Hepatocyte (in vitro differentiated cells): Measurements from ENCODE around the gene CAMK1. TPM values are rescaled to one million over a fixed set of nuclear protein-coding genes. Genes with fewer than 3 reads are reported as not detected.

Experiments used
- DNase-seq: peaks from one replicate; pipeline ENCODE4 v3.0.0-alpha.2; 2016; ENCODE audit warnings: low spot score
- H2AFZ ChIP-seq: fragments of 200-600 bp; sonication (generic); 2 replicates; pipeline ENCODE4 v1.6.0; 2016; ENCODE audit warnings: antibody characterized with exemption, mild to moderate bottlenecking
- H3K27ac ChIP-seq: fragments of 200-600 bp; sonication (generic); 2 replicates; pipeline ENCODE4 v1.5.1; 2016; ENCODE audit warnings: mild to moderate bottlenecking
- H3K27me3 ChIP-seq: fragments of 200-600 bp; sonication (generic); 2 replicates; pipeline ENCODE4 v1.6.1; 2016
- H3K36me3 ChIP-seq: fragments of 200-600 bp; sonication (generic); replicated peaks from 2 replicates; pipeline ENCODE4 v1.5.1; 2016; ENCODE audit warnings: low read depth; ENCODE audit not compliant: insufficient read depth
- H3K4me1 ChIP-seq: fragments of 200-600 bp; sonication (generic); 2 replicates; pipeline ENCODE4 v1.5.1; 2016; ENCODE audit warnings: mild to moderate bottlenecking, moderate library complexity; ENCODE audit not compliant: insufficient read depth
- H3K4me2 ChIP-seq: fragments of 200-600 bp; sonication (generic); 2 replicates; pipeline ENCODE4 v1.6.0; 2016
- H3K4me3 ChIP-seq: fragments of 200-600 bp; sonication (generic); 2 replicates; pipeline ENCODE4 v1.5.1; 2016; ENCODE audit warnings: mild to moderate bottlenecking
- H3K79me2 ChIP-seq: fragments of 200-600 bp; sonication (generic); 2 replicates; pipeline ENCODE4 v1.6.0; 2017; ENCODE audit warnings: mild to moderate bottlenecking
- H3K9me2 ChIP-seq: fragments of 200-600 bp; sonication (generic); replicated peaks from 2 replicates; pipeline ENCODE4 v1.6.0; 2017; ENCODE audit warnings: mild to moderate bottlenecking; ENCODE audit not compliant: insufficient read depth
- H3K9me3 ChIP-seq: fragments of 200-600 bp; sonication (generic); 2 replicates; pipeline ENCODE4 v1.5.1; 2016; ENCODE audit warnings: low read depth, mild to moderate bottlenecking
- H4K20me1 ChIP-seq: fragments of 200-600 bp; sonication (generic); 2 replicates; pipeline ENCODE4 v1.6.0; 2016; ENCODE audit warnings: mild to moderate bottlenecking; ENCODE audit not compliant: insufficient read depth, poor library complexity, severe bottlenecking
- CTCF ChIP-seq: fragments of 200-600 bp; sonication (generic); IDR thresholded peaks from 2 replicates; pipeline ENCODE4 v1.5.1; 2016; ENCODE audit warnings: antibody characterized with exemption, mild to moderate bottlenecking; ENCODE audit not compliant: poor library complexity
- EZH2 ChIP-seq: fragments of 200-600 bp; sonication (generic); IDR thresholded peaks from 2 replicates; pipeline ENCODE4 v1.6.1; 2016; ENCODE audit warnings: antibody characterized with exemption, mild to moderate bottlenecking, borderline replicate concordance
- EZH2phosphoT487 ChIP-seq: fragments of 200-600 bp; sonication (generic); IDR thresholded peaks from one replicate; pipeline ENCODE4 v1.6.1; 2018; ENCODE audit warnings: antibody characterized with exemption, mild to moderate bottlenecking, low read depth, moderate library complexity; ENCODE audit not compliant: unreplicated experiment, severe bottlenecking
- WGBS: methylation state at CpG from one replicate; pipeline ENCODE4 v1.1.6; 2016; ENCODE audit warnings: low lambda C conversion rate; ENCODE audit errors: missing lambda C conversion rate; 5-methylcytosine and 5-hydroxymethylcytosine counted together
- polyA plus RNA-seq: library from polyadenylated mRNA; unstranded; fragments of >200 nt; fragmentation: Nextera tagmentation; extraction: Ambion mirVana; gene quantifications from 2 replicates; pipeline ENCODE4 v1.2.1, GENCODE V29; 2016
- total RNA-seq: library from RNA; depleted of rRNA; stranded (reverse); fragments of >200 nt; gene quantifications from 2 replicates; pipeline ENCODE4 v1.2.3, GENCODE V29; 2014

The CAMK1 gene
- total and polyA plus RNA-seq, 2 experiments from 2014 or later = 9.7 to 16.1 TPM

GRCh38 chr3:9736831-9737230 lies 32.9 kb downstream of the CAMK1 start:
- no peak overlapping the region for H3K27ac ChIP-seq
- no peak overlapping the region for H3K4me3 ChIP-seq
- peaks cover 15% of the 10 kb centered on the region for H4K20me1 ChIP-seq
- TF ChIP-seq EZH2 (no peak), CTCF (no peak), EZH2phosphoT487 (no peak)
- WGBS = 96% methylated on average over 2 of the region's 2 CpGs
- no peak for DNase-seq
- H3K4me2 ChIP-seq = no peak overlapping the region
- no peaks in the 10 kb centered on the region for H3K36me3 ChIP-seq
- no peaks in the 10 kb centered on the region for H3K9me3 ChIP-seq
- no peak overlapping the region for H2AFZ ChIP-seq
- no peaks in the 10 kb centered on the region for H3K27me3 ChIP-seq
- peaks cover 40% of the 10 kb centered on the region for H3K79me2 ChIP-seq
- peaks cover 12% of the 10 kb centered on the region for H3K4me1 ChIP-seq
- H3K9me2 ChIP-seq = no peaks in the 10 kb centered on the region

- H3K9me2 ChIP-seq = no peaks in the 10 kb centered on the region
- peak overlapping the region; percentile 100 for H3K4me3 ChIP-seq
- H3K4me2 ChIP-seq = peak overlapping the region; percentile 98
- H3K27me3 ChIP-seq = no peaks in the 10 kb centered on the region
- peaks cover 12% of the 10 kb centered on the region for H3K4me1 ChIP-seq
- H3K36me3 ChIP-seq = no peaks in the 10 kb centered on the region
- TF ChIP-seq EZH2phosphoT487 = no peak
- no peak for TF ChIP-seq EZH2
- TF ChIP-seq CTCF = no peak
- 69% methylated on average over 7 of the region's 7 CpGs for WGBS
- H4K20me1 ChIP-seq = peaks cover 15% of the 10 kb centered on the region
- H3K79me2 ChIP-seq = peaks cover 42% of the 10 kb centered on the region
- no peaks in the 10 kb centered on the region for H3K9me3 ChIP-seq
- H3K27ac ChIP-seq = no peak overlapping the region
- DNase-seq = no peak
- H2AFZ ChIP-seq = no peak overlapping the region
These were observed 37.0 kb downstream of the CAMK1 start for GRCh38 chr3:9732740-9733115.

GRCh38 chr3:9732080-9732739 lies 37.5 kb downstream of the CAMK1 start:
- H2AFZ ChIP-seq = peak overlapping the region; percentile 92
- peak; percentile 42 for DNase-seq

More at GRCh38 chr3:9732080-9732739, 37.5 kb downstream of the CAMK1 start:
- WGBS = 7% methylated on average over 33 of the region's 41 CpGs
- H3K4me2 ChIP-seq = peak overlapping the region; percentile 98
- H3K4me3 ChIP-seq = peak overlapping the region; percentile 100
- no peaks in the 10 kb centered on the region for H3K27me3 ChIP-seq
- no peaks in the 10 kb centered on the region for H3K36me3 ChIP-seq
- H3K9me2 ChIP-seq = no peaks in the 10 kb centered on the region
- TF ChIP-seq EZH2phosphoT487 = no peak
- no peak for TF ChIP-seq CTCF
- TF ChIP-seq EZH2 = no peak
- no peaks in the 10 kb centered on the region for H3K9me3 ChIP-seq
- H3K4me1 ChIP-seq = peaks cover 12% of the 10 kb centered on the region
- peak overlapping the region; percentile 100 for H3K27ac ChIP-seq
- peaks cover 15% of the 10 kb centered on the region for H4K20me1 ChIP-seq
- peaks cover 39% of the 10 kb centered on the region for H3K79me2 ChIP-seq
